ENCODE measurements around the gene MUSK.
A peak's percentile ranks its signal among the peaks of the same experiment; 100 is the strongest.

Gene MUSK

GRCh38 chr9:110659891-110660541, 8.6 kb upstream of the MUSK start:
- TF ChIP-seq GATA2 (IDR thresholded peaks at IDR 0.05; ENCODE audit: low read depth, low read length) (peak; percentile 68), GATA3 (IDR thresholded peaks at IDR 0.05; ENCODE audit: low read depth, low read length) (peak; percentile 81)

DNA sequence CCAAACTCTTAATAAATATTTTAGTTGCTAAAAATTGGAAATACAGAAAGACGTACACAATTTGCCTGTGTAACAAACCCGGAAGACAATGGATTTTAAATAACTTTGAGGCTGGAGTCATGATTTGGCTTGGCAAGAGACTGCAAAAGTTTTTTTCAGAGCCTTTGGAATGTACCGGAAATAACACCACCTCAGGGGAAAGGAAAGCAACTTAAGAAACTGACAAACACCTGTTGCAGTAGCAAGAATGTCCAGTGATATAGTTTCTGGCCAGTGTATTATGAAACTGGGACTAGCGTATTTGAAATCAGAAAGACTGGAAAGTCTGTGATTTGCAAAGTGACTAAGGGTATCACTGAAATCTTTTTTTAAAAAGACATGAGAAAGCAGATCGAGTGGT, 842 bp downstream of the MUSK start:
- TF ChIP-seq GATA3 (IDR thresholded peaks at IDR 0.05; ENCODE audit: low read depth, low read length), result no peak
- no peak for TF ChIP-seq GATA2 (IDR thresholded peaks at IDR 0.05; ENCODE audit: low read depth, low read length)

DNA sequence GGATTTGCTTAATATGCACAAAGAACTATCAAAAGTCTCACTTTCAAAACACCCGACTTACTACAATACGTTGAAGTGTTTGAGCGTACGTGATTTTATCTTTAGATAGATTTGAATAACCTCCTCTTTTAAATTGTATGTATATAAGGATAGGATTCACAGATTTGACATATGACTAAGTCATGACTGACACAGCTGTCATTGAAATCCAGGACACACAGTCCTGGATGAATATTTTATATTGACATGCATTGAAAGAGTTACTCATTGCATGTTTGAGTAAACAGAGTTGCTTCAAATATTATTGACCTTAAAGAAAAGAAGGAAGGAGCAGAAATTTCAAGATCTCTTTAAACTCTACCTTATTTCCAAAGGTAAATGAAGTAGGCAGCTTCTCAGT, 3.3 kb downstream of the MUSK start:
- TF ChIP-seq GATA3 (IDR thresholded peaks at IDR 0.05; ENCODE audit: low read depth, low read length) (no peak), GATA2 (IDR thresholded peaks at IDR 0.05; ENCODE audit: low read depth, low read length) (no peak)

DNA sequence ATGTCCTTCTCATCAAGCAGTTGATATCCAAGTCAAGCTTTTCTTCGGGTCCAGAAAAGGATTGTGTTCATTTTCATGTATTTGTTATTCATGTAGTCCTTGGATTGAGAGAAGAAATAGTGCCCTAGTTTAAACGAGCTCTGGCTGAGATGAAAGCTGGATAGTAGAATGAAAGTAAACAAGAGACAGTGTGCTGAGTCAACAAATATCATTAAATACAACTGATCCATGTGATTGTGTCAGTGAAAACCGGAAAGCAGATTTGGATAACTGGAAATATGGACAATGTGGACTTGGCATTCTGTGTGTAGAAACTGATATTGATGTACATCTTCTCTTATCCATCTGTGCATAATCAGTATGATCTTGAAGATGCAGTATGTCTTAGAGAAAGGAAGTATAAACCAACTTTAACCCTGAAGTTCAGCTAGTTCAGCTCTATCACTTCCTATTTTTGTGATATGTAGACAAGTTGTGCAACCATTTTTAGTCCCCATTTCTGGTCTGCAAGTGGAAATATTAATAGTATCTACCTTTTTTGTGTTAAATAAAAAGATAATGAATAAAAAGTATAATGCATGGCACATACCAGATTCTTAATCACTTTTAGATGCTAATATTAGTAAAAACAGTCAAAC, 4.4 kb downstream of the MUSK start:
- TF ChIP-seq GATA3 (IDR thresholded peaks at IDR 0.05; ENCODE audit: low read depth, low read length) (no peak), GATA2 (IDR thresholded peaks at IDR 0.05; ENCODE audit: low read depth, low read length) (no peak)

- no peak for TF ChIP-seq GATA2 (IDR thresholded peaks at IDR 0.05; ENCODE audit: low read depth, low read length)
- TF ChIP-seq GATA3 (IDR thresholded peaks at IDR 0.05; ENCODE audit: low read depth, low read length), result no peak
Measured at GRCh38 chr9:110687497-110687896, 18.9 kb downstream of the MUSK start.

- TF ChIP-seq GATA3 (IDR thresholded peaks at IDR 0.05; ENCODE audit: low read depth, low read length) (no peak), GATA2 (IDR thresholded peaks at IDR 0.05; ENCODE audit: low read depth, low read length) (no peak)
Measured at GRCh38 chr9:110688329-110688728, 19.7 kb downstream of the MUSK start.

DNA sequence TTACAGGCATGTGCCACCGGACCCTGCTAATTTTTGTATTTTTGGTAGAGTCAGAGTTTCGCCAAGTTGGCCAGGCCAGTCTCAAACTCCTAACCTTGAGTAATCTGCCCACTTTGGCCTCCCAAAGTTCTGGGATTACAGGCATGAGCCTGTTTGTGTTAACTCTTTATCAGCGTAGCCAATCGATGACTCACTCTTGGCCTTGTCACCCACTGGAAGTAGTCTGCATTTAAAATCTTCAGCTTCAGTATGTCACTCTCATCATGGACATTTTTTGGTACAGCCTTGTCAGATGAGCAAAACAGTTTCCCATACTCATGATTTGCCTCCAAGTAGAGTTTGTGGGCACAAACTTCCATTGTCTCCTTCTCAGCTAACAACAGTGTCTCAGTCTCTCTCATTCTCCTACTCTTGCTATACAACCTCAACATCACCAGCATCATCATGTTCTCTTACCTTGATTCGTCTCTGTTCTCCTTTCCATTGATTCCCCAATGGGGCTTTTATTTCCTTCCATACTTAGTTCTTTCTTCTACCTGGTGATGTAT, 22.5 kb downstream of the MUSK start:
- TF ChIP-seq GATA3 (IDR thresholded peaks at IDR 0.05; ENCODE audit: low read depth, low read length) (no peak), GATA2 (IDR thresholded peaks at IDR 0.05; ENCODE audit: low read depth, low read length) (no peak)

DNA sequence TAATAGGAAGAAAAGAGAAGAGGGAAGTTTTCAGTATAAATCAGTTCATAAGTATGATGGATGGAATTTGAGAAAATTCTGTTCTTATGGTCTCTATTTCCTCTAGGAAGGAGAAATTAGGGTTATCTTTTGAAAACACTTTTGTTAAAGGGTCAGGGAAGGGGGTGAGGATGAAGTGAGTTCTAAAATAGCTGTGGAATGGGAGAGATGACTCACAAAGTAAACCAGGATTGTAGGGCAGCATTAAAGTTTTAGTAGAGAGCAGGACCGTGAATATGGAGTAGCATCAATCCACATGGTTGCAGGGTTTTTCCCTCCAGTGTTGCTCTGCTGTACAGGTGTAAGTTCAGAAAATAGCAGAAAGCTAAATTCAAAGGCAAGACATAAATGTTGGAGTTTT, 32.4 kb downstream of the MUSK start:
- TF ChIP-seq GATA3 (IDR thresholded peaks at IDR 0.05; ENCODE audit: low read depth, low read length) (no peak), GATA2 (IDR thresholded peaks at IDR 0.05; ENCODE audit: low read depth, low read length) (no peak)

- TF ChIP-seq GATA3 (IDR thresholded peaks at IDR 0.05; ENCODE audit: low read depth, low read length), result no peak
- no peak for TF ChIP-seq GATA2 (IDR thresholded peaks at IDR 0.05; ENCODE audit: low read depth, low read length)
Measured at GRCh38 chr9:110703669-110704068, 35.1 kb downstream of the MUSK start.

DNA sequence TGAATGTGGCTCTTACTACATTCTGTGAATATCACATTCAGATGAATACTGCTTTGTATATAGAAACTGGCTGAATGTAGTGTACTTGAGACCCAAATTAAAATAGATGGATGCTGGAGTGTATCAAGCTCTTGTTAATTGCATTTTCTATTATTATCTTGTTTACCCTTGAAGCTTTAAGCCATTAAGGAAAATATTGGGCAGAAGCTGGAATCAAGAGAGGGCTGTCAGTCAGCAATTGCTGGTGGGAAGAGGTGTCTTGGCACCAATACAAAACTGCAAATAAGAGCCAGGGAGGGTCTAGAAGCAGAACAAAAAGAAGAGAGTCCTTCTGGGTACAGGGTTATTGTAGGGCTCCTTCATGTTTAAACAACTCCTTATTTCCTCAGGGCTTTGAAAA, 38.8 kb downstream of the MUSK start:
- TF ChIP-seq GATA2 (IDR thresholded peaks at IDR 0.05; ENCODE audit: low read depth, low read length) (no peak), GATA3 (IDR thresholded peaks at IDR 0.05; ENCODE audit: low read depth, low read length) (no peak)

DNA sequence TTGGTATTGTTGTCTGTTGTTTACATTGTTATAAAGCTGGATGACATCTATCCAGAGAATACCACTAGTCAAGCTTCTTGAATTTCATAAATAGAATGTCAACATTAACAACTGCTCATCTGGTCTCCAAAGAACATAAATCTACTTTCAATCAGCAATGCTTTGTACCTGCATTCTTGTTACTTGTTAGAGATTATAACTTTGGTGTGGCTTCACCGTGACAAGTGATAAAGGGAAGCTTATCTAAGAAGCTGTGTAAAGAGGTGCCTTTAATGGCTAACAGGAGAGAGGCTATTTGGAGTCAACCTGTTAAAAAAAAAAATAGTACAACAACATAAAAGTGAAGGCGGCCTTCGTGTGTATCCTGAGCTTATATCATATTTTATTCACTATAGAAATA, 41.8 kb downstream of the MUSK start:
- TF ChIP-seq GATA3 (IDR thresholded peaks at IDR 0.05; ENCODE audit: low read depth, low read length), result no peak
- no peak for TF ChIP-seq GATA2 (IDR thresholded peaks at IDR 0.05; ENCODE audit: low read depth, low read length)

- TF ChIP-seq GATA3 (IDR thresholded peaks at IDR 0.05; ENCODE audit: low read depth, low read length), result no peak
- no peak for TF ChIP-seq GATA2 (IDR thresholded peaks at IDR 0.05; ENCODE audit: low read depth, low read length)
Measured at GRCh38 chr9:110712955-110713354, 44.4 kb downstream of the MUSK start.

DNA sequence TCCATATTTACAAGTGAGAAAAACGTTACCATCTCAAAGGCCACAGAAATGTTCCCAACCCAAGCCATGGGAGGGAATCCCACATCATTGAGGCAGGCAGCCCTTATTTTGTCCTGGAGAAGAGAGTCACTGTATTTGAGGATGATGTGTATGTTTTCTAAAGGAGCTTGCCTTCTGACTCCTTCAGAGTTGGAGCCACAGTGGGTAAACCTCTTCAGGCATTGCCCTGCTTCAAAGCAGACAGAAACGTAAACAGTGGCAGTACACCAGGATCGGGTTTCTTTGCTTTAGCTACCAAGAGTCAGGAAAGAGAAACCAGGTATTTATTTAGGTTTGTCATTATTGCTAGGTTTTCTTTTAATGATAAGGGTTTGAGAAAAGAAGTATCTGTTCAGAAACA, 45.7 kb downstream of the MUSK start:
- TF ChIP-seq GATA3 (IDR thresholded peaks at IDR 0.05; ENCODE audit: low read depth, low read length) (no peak), GATA2 (IDR thresholded peaks at IDR 0.05; ENCODE audit: low read depth, low read length) (no peak)

- TF ChIP-seq GATA2 (IDR thresholded peaks at IDR 0.05; ENCODE audit: low read depth, low read length) (no peak), GATA3 (IDR thresholded peaks at IDR 0.05; ENCODE audit: low read depth, low read length) (no peak)
Measured at GRCh38 chr9:110728058-110728457, 59.5 kb downstream of the MUSK start.

- TF ChIP-seq GATA3 (IDR thresholded peaks at IDR 0.05; ENCODE audit: low read depth, low read length), result no peak
- TF ChIP-seq GATA2 (IDR thresholded peaks at IDR 0.05; ENCODE audit: low read depth, low read length), result no peak
Measured at GRCh38 chr9:110729641-110730040, 61.0 kb downstream of the MUSK start.

All from SH-SY5Y (cell line).